Prostate gland (tissue), 2 donors: ENCODE measurements around the gene S100A16.
A peak's percentile ranks its signal among the peaks of the same experiment; 100 is the strongest.

ENCODE experiments used
- POLR2AphosphoS5 ChIP-seq: sonication (generic); formaldehyde crosslinking; IDR thresholded peaks from one replicate; pipeline ENCODE4 v1.6.1; 2017; ENCODE audit warnings: antibody characterized with exemption
- TF ChIP-seq, protein P1 (sequence below), 4 experiments: fragments of 200-600 bp in 2 of 4; fragments of 450-650 bp in 2 of 4; sonication (generic) in 2 of 4; IDR thresholded peaks; 1 replicate in 3 of 4; 2 replicates in 1 of 4; pipeline ENCODE4 v1.5.1; 2016 to 2019; ENCODE audit warnings: antibody characterized with exemption in 4 of 4, mild to moderate bottlenecking in 2 of 4, moderate library complexity in 2 of 4

DNA sequence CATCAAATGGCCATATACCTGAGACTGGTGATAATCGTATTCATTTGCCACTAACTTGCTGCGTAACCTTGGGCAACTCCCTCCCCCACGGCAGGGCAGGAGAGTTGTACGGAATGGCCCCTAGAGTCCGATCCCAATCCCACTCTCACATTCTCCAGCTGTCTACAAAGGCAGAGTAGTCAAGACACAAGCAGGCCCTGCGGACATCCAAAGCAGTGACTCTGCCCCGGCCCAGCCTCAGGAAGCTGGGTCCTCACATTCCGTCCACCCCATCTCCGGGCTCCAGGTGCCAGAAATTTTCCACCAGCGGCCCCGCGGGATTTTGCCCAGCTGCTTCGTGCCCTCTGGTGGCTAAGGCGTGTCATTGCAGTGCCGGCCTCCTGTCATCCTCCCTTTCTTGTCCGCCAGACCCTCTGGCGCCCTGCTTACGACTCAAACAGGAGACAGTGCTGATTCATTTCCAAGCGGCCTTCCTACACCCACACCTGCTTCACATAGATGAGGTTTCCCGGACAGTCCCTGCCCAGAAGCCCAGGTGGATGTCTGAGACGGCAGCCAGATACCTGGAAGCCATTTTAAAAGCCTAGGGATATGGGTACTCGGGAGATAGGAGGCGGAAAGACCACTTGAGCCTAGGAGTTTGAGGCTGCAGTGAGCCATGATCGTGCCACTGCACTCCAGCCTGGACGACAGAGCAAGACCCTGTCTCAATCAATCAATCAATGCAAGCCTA lies 44.4 kb downstream of the S100A16 start:
- TF ChIP-seq, protein P1, sequence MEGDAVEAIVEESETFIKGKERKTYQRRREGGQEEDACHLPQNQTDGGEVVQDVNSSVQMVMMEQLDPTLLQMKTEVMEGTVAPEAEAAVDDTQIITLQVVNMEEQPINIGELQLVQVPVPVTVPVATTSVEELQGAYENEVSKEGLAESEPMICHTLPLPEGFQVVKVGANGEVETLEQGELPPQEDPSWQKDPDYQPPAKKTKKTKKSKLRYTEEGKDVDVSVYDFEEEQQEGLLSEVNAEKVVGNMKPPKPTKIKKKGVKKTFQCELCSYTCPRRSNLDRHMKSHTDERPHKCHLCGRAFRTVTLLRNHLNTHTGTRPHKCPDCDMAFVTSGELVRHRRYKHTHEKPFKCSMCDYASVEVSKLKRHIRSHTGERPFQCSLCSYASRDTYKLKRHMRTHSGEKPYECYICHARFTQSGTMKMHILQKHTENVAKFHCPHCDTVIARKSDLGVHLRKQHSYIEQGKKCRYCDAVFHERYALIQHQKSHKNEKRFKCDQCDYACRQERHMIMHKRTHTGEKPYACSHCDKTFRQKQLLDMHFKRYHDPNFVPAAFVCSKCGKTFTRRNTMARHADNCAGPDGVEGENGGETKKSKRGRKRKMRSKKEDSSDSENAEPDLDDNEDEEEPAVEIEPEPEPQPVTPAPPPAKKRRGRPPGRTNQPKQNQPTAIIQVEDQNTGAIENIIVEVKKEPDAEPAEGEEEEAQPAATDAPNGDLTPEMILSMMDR (IDR thresholded peaks at IDR 0.05): peak; percentile 96 to 99 (median 98)
- peak; percentile 79 for TF ChIP-seq POLR2AphosphoS5
